GM23338 (cell line): ENCODE measurements around the gene PECR. TPM values are rescaled to one million over a fixed set of nuclear protein-coding genes. Genes with fewer than 3 reads are reported as not detected.

ENCODE experiments used
- ATAC-seq: fragments of 200-7000 bp; cut with Tn5 transposase; 3 replicates; pipeline ENCODE4 v1.9.1; 2020
- DNase-seq: peaks from one replicate; pipeline ENCODE4 v3.0.0-alpha.2; 2015; ENCODE audit warnings: low spot score
- H2AFZ ChIP-seq: fragments of 200-600 bp; sonication (generic); 2 replicates; pipeline ENCODE4 v1.8.0; 2016; ENCODE audit warnings: antibody characterized with exemption, mild to moderate bottlenecking, moderate library complexity
- H3F3A ChIP-seq: fragments of 200-600 bp; sonication (generic); replicated peaks from 2 replicates; pipeline ENCODE4 v1.8.0; 2017; ENCODE audit warnings: antibody characterized with exemption, mixed run types, low read depth
- H3K27ac ChIP-seq: fragments of 200-600 bp; sonication (generic); 2 replicates; pipeline ENCODE4 v1.6.1; 2016; ENCODE audit warnings: low read depth
- H3K27me3 ChIP-seq: fragments of 200-600 bp; sonication (generic); 2 replicates; pipeline ENCODE4 v1.8.0; 2016; ENCODE audit warnings: mild to moderate bottlenecking, mixed run types, moderate library complexity; ENCODE audit not compliant: insufficient read depth
- H3K36me3 ChIP-seq: fragments of 200-600 bp; sonication (generic); 2 replicates; pipeline ENCODE4 v1.8.0; 2016; ENCODE audit warnings: mild to moderate bottlenecking; ENCODE audit not compliant: insufficient read depth
- H3K4me1 ChIP-seq: fragments of 200-600 bp; sonication (generic); 2 replicates; pipeline ENCODE4 v1.8.0; 2016; ENCODE audit warnings: mild to moderate bottlenecking, moderate library complexity; ENCODE audit not compliant: insufficient read depth
- H3K4me2 ChIP-seq: fragments of 200-600 bp; sonication (generic); 2 replicates; pipeline ENCODE4 v1.7.1; 2017; ENCODE audit warnings: mixed run types
- H3K4me3 ChIP-seq: fragments of 200-600 bp; sonication (generic); 2 replicates; pipeline ENCODE4 v1.6.1; 2016; ENCODE audit warnings: mixed run types
- H3K79me2 ChIP-seq: fragments of 200-600 bp; sonication (generic); replicated peaks from 2 replicates; pipeline ENCODE4 v1.8.0; 2017; ENCODE audit warnings: mild to moderate bottlenecking; ENCODE audit not compliant: insufficient read depth
- H3K9me2 ChIP-seq: fragments of 200-600 bp; sonication (generic); 2 replicates; pipeline ENCODE4 v1.8.0; 2017; ENCODE audit not compliant: insufficient read depth
- H4K20me1 ChIP-seq: fragments of 200-600 bp; sonication (generic); replicated peaks from 2 replicates; pipeline ENCODE4 v1.8.0; 2017; ENCODE audit warnings: mild to moderate bottlenecking; ENCODE audit not compliant: insufficient read depth
- H3K27ac Mint-ChIP-seq: 2 replicates; pipeline ENCODE4 v1.8.0; 2020; ENCODE audit warnings: inconsistent platforms, mild to moderate bottlenecking, moderate library complexity, mixed read lengths
- H3K27me3 Mint-ChIP-seq: 3 replicates; pipeline ENCODE4 v1.8.0; 2022; ENCODE audit warnings: low read depth, mild to moderate bottlenecking, moderate library complexity, mixed read lengths, inconsistent platforms; ENCODE audit not compliant: insufficient read depth, poor library complexity
- H3K36me3 Mint-ChIP-seq: 3 replicates; pipeline ENCODE4 v1.8.0; 2021; ENCODE audit warnings: low read depth, mild to moderate bottlenecking, inconsistent platforms, moderate library complexity, mixed read lengths
- H3K4me1 Mint-ChIP-seq: 3 replicates; pipeline ENCODE4 v1.8.0; 2020; ENCODE audit warnings: mild to moderate bottlenecking, inconsistent platforms, mixed read lengths
- H3K4me3 Mint-ChIP-seq: 3 replicates; pipeline ENCODE4 v1.8.0; 2021; ENCODE audit warnings: moderate library complexity, mild to moderate bottlenecking, inconsistent platforms, mixed read lengths
- H3K9me3 Mint-ChIP-seq: 3 replicates; pipeline ENCODE4 v1.8.0; 2020; ENCODE audit warnings: moderate library complexity, mild to moderate bottlenecking, inconsistent platforms, mixed read lengths
- CREB1 ChIP-seq: fragments of 250-450 bp; sonication (Bioruptor Pico); IDR thresholded peaks from 2 replicates; pipeline ENCODE4 v1.5.0; 2020; ENCODE audit warnings: low read depth, mild to moderate bottlenecking, moderate library complexity
- CTCF ChIP-seq, 2 experiments: fragments of 200-600 bp in 1 of 2; sonication (generic) in 1 of 2; conservative IDR thresholded peaks; 2 replicates each; pipeline versions ENCODE4 v1.5.1 to v1.6.1; 2016 to 2017; ENCODE audit warnings: antibody characterized with exemption in 2 of 2, low read depth in 2 of 2, mild to moderate bottlenecking in 2 of 2, moderate library complexity in 1 of 2
- ETS1 ChIP-seq: IDR thresholded peaks from 2 replicates; pipeline ENCODE4 v1.6.1; 2016; ENCODE audit warnings: antibody characterized with exemption
- EZH2 ChIP-seq: fragments of 200-600 bp; sonication (generic); IDR thresholded peaks from one replicate; pipeline ENCODE4 v1.8.0; 2017; ENCODE audit warnings: antibody characterized with exemption, mild to moderate bottlenecking, low read depth; ENCODE audit not compliant: unreplicated experiment
- EZH2phosphoT487 ChIP-seq: fragments of 200-600 bp; sonication (generic); IDR thresholded peaks from one replicate; pipeline ENCODE4 v1.8.1; 2018; ENCODE audit warnings: antibody characterized with exemption; ENCODE audit not compliant: unreplicated experiment
- JUNB ChIP-seq: IDR thresholded peaks from one replicate; pipeline ENCODE4 v1.6.1; 2016; ENCODE audit warnings: antibody characterized with exemption; ENCODE audit not compliant: unreplicated experiment
- NANOG ChIP-seq: IDR thresholded peaks from 2 replicates; pipeline ENCODE4 v1.6.1; 2016; ENCODE audit warnings: antibody characterized with exemption, borderline replicate concordance
- POLR2AphosphoS5 ChIP-seq: IDR thresholded peaks from 2 replicates; pipeline ENCODE4 v1.6.1; 2016; ENCODE audit warnings: antibody characterized with exemption, low read depth
- REST ChIP-seq: IDR thresholded peaks from one replicate; pipeline ENCODE4 v1.6.1; 2018; ENCODE audit warnings: antibody characterized with exemption; ENCODE audit not compliant: unreplicated experiment
- STAT1 ChIP-seq: IDR thresholded peaks from one replicate; pipeline ENCODE4 v1.6.1; 2016; ENCODE audit warnings: antibody characterized with exemption; ENCODE audit not compliant: unreplicated experiment
- ZNF114 ChIP-seq: fragments of 250-450 bp; sonication (Bioruptor Pico); IDR thresholded peaks from 2 replicates; pipeline ENCODE4 v1.5.0; 2020; ENCODE audit warnings: mild to moderate bottlenecking, moderate library complexity
- ZNF331 ChIP-seq: fragments of 250-450 bp; sonication (Bioruptor Pico); IDR thresholded peaks from 2 replicates; pipeline ENCODE4 v1.5.0; 2020; ENCODE audit warnings: low read depth, mild to moderate bottlenecking, moderate library complexity
- ZNF462 ChIP-seq: fragments of 250-450 bp; sonication (Bioruptor Pico); IDR thresholded peaks from 2 replicates; pipeline ENCODE4 v1.5.0; 2020; ENCODE audit warnings: mild to moderate bottlenecking, moderate library complexity
- polyA plus RNA-seq: library from polyadenylated mRNA; unstranded; fragments of >200 nt; fragmentation: Nextera tagmentation; extraction: Ambion mirVana; gene quantifications from 2 replicates; pipeline ENCODE4 v1.2.1, GENCODE V29; 2016
- total RNA-seq: library from RNA; depleted of rRNA; stranded (reverse); fragments of >200 nt; shearing (Covaris generic); gene quantifications from 2 replicates; pipeline ENCODE4 v1.2.3, GENCODE V29; 2014

The PECR gene
- total and polyA plus RNA-seq, 2 experiments from 2014 or later: 12.1 to 15.5 TPM

- no peaks in the 10 kb centered on the region for H3K27me3 Mint-ChIP-seq
- H3F3A ChIP-seq: 0 out of 2 replicates have a peak, but pooled peaks cover 3% of the 10 kb centered on the region
- 0 out of 2 replicates have a peak, but pooled peaks cover 3% of the 10 kb centered on the region for H3K4me1 ChIP-seq
- DNase-seq: no peak
- peaks cover 9% of the 10 kb centered on the region; the same call in 2 of the 3 replicates for H3K4me1 Mint-ChIP-seq
- no peak overlapping the region for H3K27ac ChIP-seq
- no peaks in the 10 kb centered on the region for H4K20me1 ChIP-seq
- H3K27ac Mint-ChIP-seq: no peak overlapping the region
- H3K4me3 Mint-ChIP-seq: no peak overlapping the region
- no peaks in the 10 kb centered on the region for H3K9me2 ChIP-seq
- H3K36me3 ChIP-seq: no peaks in the 10 kb centered on the region
- H3K4me3 ChIP-seq: no peak overlapping the region
- H3K27me3 ChIP-seq: no peaks in the 10 kb centered on the region
- H3K36me3 Mint-ChIP-seq: peaks cover 13% of the 10 kb centered on the region; the same call in 2 of the 3 replicates
- H3K4me2 ChIP-seq: no peak overlapping the region
- no peaks in the 10 kb centered on the region for H3K9me3 Mint-ChIP-seq
- H2AFZ ChIP-seq: no peak overlapping the region
- no peaks in the 10 kb centered on the region for H3K79me2 ChIP-seq
- TF ChIP-seq CREB1 (CRISPR knock-in tag) (no peak), ZNF114 (CRISPR knock-in tag) (no peak), ZNF331 (no peak), EZH2phosphoT487 (no peak), ETS1 (no peak), CTCF (conservative IDR thresholded peaks at IDR 0.05; ENCODE audit: low read depth in 2 of 2) (no peak), ZNF462 (CRISPR knock-in tag) (no peak), JUNB (no peak), EZH2 (no peak), STAT1 (no peak), REST (no peak), POLR2AphosphoS5 (no peak), NANOG (no peak)
- no peak for ATAC-seq
Measured at GRCh38 chr2:216056739-216057138, 24.9 kb downstream of the PECR start.
